Prostate gland (tissue), 2 donors: ENCODE measurements around the gene KIDINS220.

Source experiments
- POLR2A ChIP-seq: fragments of 450-650 bp; IDR thresholded peaks from one replicate; pipeline ENCODE4 v1.6.1; 2016; ENCODE audit warnings: antibody characterized with exemption, mild to moderate bottlenecking
- POLR2AphosphoS5 ChIP-seq: sonication (generic); formaldehyde crosslinking; IDR thresholded peaks from one replicate; pipeline ENCODE4 v1.6.1; 2017; ENCODE audit warnings: antibody characterized with exemption
- TF ChIP-seq, protein P1 (sequence below), 4 experiments: fragments of 200-600 bp in 2 of 4; fragments of 450-650 bp in 2 of 4; sonication (generic) in 2 of 4; IDR thresholded peaks; 1 replicate in 3 of 4; 2 replicates in 1 of 4; pipeline ENCODE4 v1.5.1; 2016 to 2019; ENCODE audit warnings: antibody characterized with exemption in 4 of 4, mild to moderate bottlenecking in 2 of 4, moderate library complexity in 2 of 4

- TF ChIP-seq POLR2AphosphoS5 (no peak), POLR2A (no peak)
- TF ChIP-seq, protein P1, sequence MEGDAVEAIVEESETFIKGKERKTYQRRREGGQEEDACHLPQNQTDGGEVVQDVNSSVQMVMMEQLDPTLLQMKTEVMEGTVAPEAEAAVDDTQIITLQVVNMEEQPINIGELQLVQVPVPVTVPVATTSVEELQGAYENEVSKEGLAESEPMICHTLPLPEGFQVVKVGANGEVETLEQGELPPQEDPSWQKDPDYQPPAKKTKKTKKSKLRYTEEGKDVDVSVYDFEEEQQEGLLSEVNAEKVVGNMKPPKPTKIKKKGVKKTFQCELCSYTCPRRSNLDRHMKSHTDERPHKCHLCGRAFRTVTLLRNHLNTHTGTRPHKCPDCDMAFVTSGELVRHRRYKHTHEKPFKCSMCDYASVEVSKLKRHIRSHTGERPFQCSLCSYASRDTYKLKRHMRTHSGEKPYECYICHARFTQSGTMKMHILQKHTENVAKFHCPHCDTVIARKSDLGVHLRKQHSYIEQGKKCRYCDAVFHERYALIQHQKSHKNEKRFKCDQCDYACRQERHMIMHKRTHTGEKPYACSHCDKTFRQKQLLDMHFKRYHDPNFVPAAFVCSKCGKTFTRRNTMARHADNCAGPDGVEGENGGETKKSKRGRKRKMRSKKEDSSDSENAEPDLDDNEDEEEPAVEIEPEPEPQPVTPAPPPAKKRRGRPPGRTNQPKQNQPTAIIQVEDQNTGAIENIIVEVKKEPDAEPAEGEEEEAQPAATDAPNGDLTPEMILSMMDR (IDR thresholded peaks at IDR 0.05), result no peak
These were observed 17.6 kb upstream of the KIDINS220 start for GRCh38 chr2:8855010-8855409.
